ENCODE measurements around the gene ALKBH5.

ALKBH5 gene

DNA sequence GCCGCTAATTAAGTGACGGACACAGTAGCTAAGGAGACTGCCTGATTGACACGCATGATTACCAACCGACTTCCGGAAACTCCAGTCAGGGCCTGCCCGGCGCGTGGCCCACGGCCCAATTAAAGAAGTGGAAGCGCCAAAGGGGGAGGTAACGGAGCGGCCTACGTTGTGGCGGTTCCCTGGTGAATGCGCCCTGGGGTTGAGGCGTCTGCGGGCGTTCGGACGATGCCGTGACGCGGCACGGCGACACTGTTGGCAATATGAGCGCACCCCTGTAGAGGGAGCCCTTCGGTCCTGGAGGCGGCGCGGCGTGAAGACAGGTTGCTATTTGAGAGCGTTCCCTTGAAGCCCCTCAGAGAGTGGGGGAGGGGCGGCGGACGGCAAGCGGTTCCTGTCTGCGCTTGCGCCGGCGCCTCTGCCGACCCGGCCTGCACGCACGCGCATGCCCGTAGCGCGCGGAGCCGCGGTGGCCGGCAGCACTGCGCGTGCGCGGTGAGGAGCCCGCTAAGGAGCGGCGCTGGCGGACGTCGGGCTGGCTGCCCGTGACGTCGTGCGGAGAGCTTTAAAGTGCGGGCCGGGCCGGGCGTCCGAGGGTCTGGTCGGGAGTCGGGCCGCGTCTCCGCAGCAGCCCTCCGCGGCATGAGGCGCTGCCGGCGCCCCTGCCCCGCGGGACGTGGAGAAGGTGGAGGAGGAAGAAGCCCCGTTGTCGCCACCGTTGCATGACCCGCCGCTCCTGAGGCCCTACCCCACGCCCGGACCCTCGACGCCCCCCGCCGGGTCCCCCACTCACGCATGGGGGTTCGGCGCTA, at the start of gene ALKBH5:
TSS of gene ALKBH5 (plus strand) at position 495 of the 809 bp plus-strand sequence. CDS start 416 bp downstream, outside the sequence.
- DNase-seq (ENCODE audit: low read depth, low spot score) = peak; percentile 99

DNA sequence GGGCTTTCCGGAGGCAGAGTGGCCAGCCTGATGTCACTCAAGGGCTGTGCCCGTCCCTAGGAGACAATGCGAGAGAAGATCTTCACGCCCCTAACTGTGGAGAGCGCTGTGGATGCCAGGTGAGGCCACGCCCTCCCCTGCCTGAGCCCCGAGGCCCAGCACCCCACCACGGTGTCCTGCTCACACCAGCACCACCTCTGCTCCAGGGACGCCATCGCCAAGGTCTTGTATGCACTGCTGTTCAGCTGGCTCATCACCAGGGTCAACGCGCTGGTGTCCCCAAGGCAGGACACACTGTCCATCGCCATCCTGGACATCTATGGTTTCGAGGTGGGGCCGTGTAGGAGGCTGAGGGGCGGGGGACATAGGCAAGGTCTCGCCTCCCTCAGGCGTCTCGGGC, 47.3 kb upstream of the ALKBH5 start:
- no peak for DNase-seq (ENCODE audit: low read depth, low spot score)

GRCh38 chr17:18138065-18138749, 45.4 kb upstream of the ALKBH5 start:
- DNase-seq (ENCODE audit: low read depth, low spot score) = no peak

DNA sequence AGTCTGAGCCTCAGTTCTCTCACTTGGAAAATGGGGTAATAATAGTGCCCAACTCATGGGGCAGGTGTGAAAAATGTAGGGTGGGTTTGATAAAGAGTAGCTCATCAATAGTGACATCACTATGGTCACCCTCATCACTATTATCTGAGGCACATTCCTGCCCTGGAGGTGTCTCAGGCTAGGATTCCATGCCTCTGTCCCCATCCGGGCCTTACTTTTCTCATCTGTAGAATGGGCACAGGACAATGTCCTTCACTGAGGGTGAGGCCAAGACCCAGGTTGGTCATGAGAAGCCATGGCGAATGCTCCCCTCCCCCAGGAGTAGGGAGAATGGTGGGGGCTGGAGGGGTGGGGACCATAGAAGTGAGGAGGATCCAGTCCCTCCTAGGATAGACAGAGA, 44.5 kb upstream of the ALKBH5 start:
- DNase-seq (ENCODE audit: low read depth, low spot score) = no peak

DNA sequence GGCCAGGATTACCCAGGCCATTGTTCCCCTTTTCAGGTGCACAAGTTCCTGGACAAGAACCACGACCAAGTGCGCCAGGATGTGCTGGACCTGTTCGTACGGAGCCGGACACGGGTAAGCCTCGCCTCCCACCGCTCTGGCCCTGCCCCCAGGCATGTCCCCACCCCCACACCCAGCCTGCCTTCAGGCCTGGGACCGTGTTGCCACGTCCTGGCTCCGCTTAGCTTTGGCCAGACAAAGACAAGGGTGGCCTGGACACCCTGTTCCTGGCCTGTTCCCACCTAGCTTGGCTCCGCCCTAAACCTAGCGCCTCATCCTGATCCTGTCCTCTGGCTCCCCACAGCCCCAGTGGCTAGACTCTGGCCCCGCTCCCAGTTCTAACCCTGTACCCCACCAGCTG, 44.1 kb upstream of the ALKBH5 start:
- no peak for DNase-seq (ENCODE audit: low read depth, low spot score)

GRCh38 chr17:18139949-18140348, 43.7 kb upstream of the ALKBH5 start:
- DNase-seq (ENCODE audit: low read depth, low spot score) = no peak

DNA sequence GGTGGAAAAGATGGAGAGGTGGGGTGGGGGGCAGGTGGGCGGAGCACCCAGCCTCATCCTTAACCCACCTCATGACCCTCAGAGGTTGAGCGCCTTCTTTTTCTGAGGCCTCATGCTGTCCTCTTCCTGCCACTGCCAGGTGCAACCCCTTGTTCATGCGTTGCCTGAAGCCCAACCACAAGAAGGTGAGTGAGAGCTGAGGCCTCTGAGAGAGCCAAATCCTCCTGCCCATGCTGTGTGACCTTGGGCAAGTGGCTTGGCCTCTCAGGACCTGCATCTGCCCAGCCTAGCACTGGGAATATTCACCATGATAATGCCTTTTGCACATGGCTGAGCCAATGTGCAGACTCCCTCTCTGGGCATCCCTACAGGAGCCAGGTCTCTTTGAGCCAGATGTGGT, 43.0 kb upstream of the ALKBH5 start:
- DNase-seq (ENCODE audit: low read depth, low spot score) = no peak

DNA sequence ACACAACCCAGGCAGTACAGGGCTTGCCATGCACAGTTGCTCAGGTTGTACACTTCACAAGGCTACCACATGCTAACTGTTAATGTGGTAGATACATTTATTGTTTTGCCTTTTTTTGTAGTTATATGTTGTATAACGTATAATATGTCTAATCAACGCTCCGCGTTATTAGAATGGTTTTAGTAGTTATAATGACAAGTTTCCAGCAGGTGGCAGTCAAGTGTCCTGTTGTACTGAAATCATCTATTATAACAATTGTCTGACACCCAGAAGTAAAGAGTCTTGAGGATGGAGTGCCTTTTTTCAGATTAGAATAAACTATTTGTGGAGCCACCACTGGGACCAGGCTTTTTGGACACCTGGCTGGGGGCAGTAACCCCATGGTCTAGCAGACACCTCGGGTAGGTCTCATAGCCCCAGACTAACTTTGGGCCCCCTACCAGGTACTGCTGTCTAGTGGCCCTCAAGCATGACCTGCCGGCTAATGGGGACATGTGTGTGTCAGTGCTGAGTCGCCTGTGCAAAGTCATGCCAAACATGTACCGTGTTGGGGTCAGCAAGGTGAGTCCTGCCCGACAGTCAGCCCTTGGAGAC, 42.3 kb upstream of the ALKBH5 start:
- no peak for DNase-seq (ENCODE audit: low read depth, low spot score)

DNA sequence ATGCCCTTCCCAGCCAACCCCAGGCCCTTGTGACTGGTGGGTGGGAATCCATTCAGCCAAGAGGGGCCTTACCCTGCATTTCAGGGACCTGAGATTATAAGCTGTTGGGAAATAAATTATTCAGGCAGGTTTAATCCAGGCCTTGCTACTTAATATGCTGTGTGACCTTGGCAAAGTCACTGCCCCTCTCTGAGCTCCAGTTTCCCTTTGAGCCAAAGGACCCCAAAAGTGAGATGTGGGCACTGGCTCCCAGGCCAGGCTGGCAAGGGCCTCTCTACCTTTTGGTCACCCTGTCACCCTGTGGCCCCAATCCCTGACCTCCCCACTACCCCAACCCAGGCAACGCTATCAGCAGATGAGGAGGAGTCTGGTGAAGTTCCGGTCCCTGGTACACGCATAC, 41.2 kb upstream of the ALKBH5 start:
- DNase-seq (ENCODE audit: low read depth, low spot score) = no peak

- peak; percentile 35 for DNase-seq (ENCODE audit: low read depth, low spot score)
Observed at GRCh38 chr17:18143044-18143936, 40.3 kb upstream of the ALKBH5 start.

- DNase-seq (ENCODE audit: low read depth, low spot score) = no peak
Observed at GRCh38 chr17:18144261-18144660, 39.4 kb upstream of the ALKBH5 start.

- DNase-seq (ENCODE audit: low read depth, low spot score) = no peak
Observed at GRCh38 chr17:18144855-18145254, 38.8 kb upstream of the ALKBH5 start.

GRCh38 chr17:18145811-18146210, 37.8 kb upstream of the ALKBH5 start:
- no peak for DNase-seq (ENCODE audit: low read depth, low spot score)

GRCh38 chr17:18146259-18146658, 37.4 kb upstream of the ALKBH5 start:
- no peak for DNase-seq (ENCODE audit: low read depth, low spot score)

DNA sequence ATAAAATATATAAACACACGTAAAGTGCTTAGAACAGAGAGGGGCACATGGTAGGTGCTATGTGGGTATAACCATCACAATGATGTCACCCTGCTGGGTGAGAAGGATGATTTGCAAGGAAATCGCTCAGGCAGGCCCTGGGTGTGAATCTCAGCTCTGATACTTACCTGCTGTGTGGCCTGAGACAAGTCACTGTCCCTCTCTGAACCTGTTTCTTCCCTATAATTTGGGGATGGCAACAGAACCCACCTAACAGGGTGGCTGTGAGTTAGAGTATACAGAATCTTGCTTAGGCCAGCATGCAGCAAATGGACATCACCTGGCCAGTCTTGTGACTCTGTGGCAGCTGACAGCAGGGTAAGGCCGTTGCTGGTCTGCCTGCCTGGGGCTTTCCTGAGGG, 36.6 kb upstream of the ALKBH5 start:
- DNase-seq (ENCODE audit: low read depth, low spot score) = no peak

DNA sequence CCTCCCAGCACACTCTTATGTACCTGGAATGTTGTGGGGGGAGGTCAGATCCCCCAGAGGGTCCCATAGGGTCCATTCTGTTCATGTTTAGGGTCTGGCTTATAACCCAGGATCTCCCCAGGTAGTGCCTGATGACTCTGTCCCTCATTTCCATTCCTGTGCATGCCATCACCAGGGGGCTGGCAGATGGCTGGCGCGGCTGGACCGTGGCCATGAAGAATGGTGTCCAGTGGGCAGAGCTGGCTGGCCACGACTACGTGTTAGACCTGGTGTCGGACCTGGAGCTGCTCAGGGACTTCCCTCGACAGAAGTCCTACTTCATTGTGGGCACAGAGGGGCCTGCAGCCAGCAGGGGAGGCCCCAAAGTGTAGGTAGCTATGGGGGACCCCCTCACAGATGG, 35.0 kb upstream of the ALKBH5 start:
- DNase-seq (ENCODE audit: low read depth, low spot score) = no peak

DNA sequence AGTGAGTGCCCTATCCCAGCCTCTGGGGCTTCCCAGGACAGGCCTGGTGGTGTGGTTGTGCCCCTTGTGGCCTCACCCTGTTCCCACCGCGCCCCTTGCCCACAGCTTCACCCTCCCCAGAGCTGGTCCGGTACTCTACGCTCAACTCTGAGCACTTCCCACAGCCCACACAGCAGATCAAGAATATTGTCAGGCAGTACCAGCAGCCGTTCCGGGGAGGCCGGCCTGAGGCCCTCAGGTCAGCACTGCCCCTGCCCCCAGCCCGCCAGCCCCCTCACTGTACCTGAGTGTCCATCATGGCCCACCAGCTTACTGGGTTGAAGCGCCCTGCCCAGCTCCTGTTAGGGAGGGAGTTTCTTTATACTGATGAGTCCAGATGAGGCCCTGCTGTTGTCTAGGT, 32.3 kb upstream of the ALKBH5 start:
- DNase-seq (ENCODE audit: low read depth, low spot score) = no peak

GRCh38 chr17:18155179-18155578, 28.4 kb upstream of the ALKBH5 start:
- DNase-seq (ENCODE audit: low read depth, low spot score) = no peak

- DNase-seq (ENCODE audit: low read depth, low spot score) = no peak
Observed at GRCh38 chr17:18156171-18156975, 27.3 kb upstream of the ALKBH5 start.

DNA sequence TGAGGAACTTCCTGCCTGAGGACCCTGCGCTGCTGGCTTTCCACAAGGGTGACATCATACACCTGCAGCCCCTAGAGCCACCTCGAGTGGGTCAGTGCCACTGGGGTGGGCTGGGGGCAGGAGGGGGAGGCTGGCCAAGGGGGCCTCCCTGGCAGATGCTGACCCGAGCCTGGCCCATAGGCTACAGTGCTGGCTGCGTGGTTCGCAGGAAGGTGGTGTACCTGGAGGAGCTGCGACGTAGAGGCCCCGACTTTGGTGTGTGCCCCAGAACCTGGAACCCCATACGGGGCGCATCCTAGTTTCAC, 26.7 kb upstream of the ALKBH5 start:
- no peak for DNase-seq (ENCODE audit: low read depth, low spot score)

DNA sequence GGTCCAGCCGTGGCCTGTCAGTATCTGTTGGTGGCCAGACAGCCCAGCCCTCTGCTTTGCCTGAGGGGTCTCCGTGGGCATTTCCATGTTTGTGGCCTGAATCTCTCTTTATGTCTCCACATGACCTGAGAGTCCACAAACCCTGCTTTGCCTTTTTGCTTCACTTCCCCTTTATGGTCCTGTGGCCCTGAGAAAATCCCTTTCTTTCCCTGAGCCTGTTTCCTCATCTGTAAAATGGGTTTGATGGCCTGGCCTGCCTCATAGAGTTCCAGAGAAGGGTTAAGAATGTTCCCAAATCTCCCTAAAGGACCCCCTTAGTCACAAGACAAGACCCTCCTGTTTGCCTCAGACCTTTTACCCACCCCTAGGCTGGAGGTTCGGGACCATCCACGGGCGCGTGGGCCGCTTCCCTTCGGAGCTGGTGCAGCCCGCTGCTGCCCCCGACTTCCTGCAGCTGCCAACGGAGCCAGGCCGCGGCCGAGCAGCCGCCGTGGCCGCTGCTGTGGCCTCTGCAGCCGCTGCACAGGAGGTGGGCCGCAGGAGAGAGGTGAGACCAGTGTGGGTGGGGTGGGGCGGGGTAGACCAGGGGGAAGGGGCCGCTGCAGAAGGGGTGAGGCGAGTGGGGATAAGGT, 26.2 kb upstream of the ALKBH5 start:
- no peak for DNase-seq (ENCODE audit: low read depth, low spot score)

Data from iPS DF 19.7 (cell line).